Neural progenitor cell (in vitro differentiated cells): ENCODE data around the gene PAQR6. TPM values are rescaled to one million over a fixed set of nuclear protein-coding genes. Genes with fewer than 3 reads are reported as not detected.

Source experiments
- DNase-seq: peaks from one replicate; pipeline ENCODE4 v3.0.0-alpha.2; 2016; ENCODE audit warnings: low spot score
- H2AFZ ChIP-seq: fragments of 200-600 bp; sonication (generic); replicated peaks from 2 replicates; pipeline ENCODE4 v1.6.1; 2016; ENCODE audit warnings: antibody characterized with exemption
- H3F3A ChIP-seq: fragments of 200-600 bp; sonication (generic); 2 replicates; pipeline ENCODE4 v1.6.1; 2016; ENCODE audit warnings: antibody characterized with exemption, low read depth
- H3K27ac ChIP-seq: fragments of 200-600 bp; sonication (generic); 2 replicates; pipeline ENCODE4 v1.5.1; 2016; ENCODE audit warnings: mild to moderate bottlenecking
- H3K27me3 ChIP-seq: fragments of 200-600 bp; sonication (generic); 2 replicates; pipeline ENCODE4 v1.6.1; 2016; ENCODE audit warnings: mild to moderate bottlenecking, moderate library complexity
- H3K36me3 ChIP-seq: fragments of 200-600 bp; sonication (generic); 2 replicates; pipeline ENCODE4 v1.5.1; 2016
- H3K4me1 ChIP-seq: fragments of 200-600 bp; sonication (generic); 2 replicates; pipeline ENCODE4 v1.6.1; 2016; ENCODE audit warnings: mixed run types
- H3K4me2 ChIP-seq: fragments of 200-600 bp; sonication (generic); 2 replicates; pipeline ENCODE4 v1.6.1; 2016
- H3K4me3 ChIP-seq: fragments of 200-600 bp; sonication (generic); 2 replicates; pipeline ENCODE4 v1.5.1; 2016
- H3K79me2 ChIP-seq: fragments of 200-600 bp; sonication (generic); 2 replicates; pipeline ENCODE4 v1.6.1; 2016; ENCODE audit warnings: low read depth
- H3K9ac ChIP-seq: fragments of 200-600 bp; sonication (generic); 2 replicates; pipeline ENCODE4 v1.6.1; 2016
- H3K9me3 ChIP-seq: fragments of 200-600 bp; sonication (generic); 2 replicates; pipeline ENCODE4 v1.5.1; 2016; ENCODE audit warnings: low read depth
- H4K20me1 ChIP-seq: fragments of 200-600 bp; sonication (generic); 2 replicates; pipeline ENCODE4 v1.6.1; 2016; ENCODE audit warnings: low read depth
- H3K27ac Mint-ChIP-seq: 3 replicates; pipeline ENCODE4 v1.8.0; 2021; ENCODE audit warnings: mixed read lengths
- H3K27me3 Mint-ChIP-seq: 2 replicates; pipeline ENCODE4 v1.8.0; 2022; ENCODE audit warnings: low read depth, mild to moderate bottlenecking, inconsistent platforms, moderate library complexity, mixed read lengths; ENCODE audit not compliant: insufficient read depth
- H3K36me3 Mint-ChIP-seq: 3 replicates; pipeline ENCODE4 v1.8.0; 2021; ENCODE audit warnings: mixed read lengths
- H3K4me1 Mint-ChIP-seq: 3 replicates; pipeline ENCODE4 v1.8.0; 2021; ENCODE audit warnings: mixed read lengths
- H3K4me3 Mint-ChIP-seq: 3 replicates; pipeline ENCODE4 v1.8.0; 2021; ENCODE audit warnings: mild to moderate bottlenecking, moderate library complexity, mixed read lengths
- H3K9me3 Mint-ChIP-seq: 3 replicates; pipeline ENCODE4 v1.8.0; 2020; ENCODE audit warnings: mixed read lengths
- EZH2 ChIP-seq: fragments of 200-600 bp; sonication (generic); IDR thresholded peaks from 2 replicates; pipeline ENCODE4 v1.6.1; 2017; ENCODE audit warnings: antibody characterized with exemption, mild to moderate bottlenecking, moderate library complexity
- EZH2phosphoT487 ChIP-seq: fragments of 200-600 bp; sonication (generic); IDR thresholded peaks from 2 replicates; pipeline ENCODE4 v1.6.1; 2017; ENCODE audit warnings: antibody characterized with exemption
- total RNA-seq: library from RNA; depleted of rRNA; stranded (reverse); fragments of >200 nt; gene quantifications from 2 replicates; pipeline ENCODE4 v1.2.3, GENCODE V29; 2015; ENCODE audit warnings: low replicate concordance
- TF ChIP-seq, protein P1 (sequence below): fragments of 200-600 bp; sonication (generic); IDR thresholded peaks from 2 replicates; pipeline ENCODE4 v1.5.1; 2017; ENCODE audit warnings: antibody characterized with exemption, mild to moderate bottlenecking

The PAQR6 gene
- total RNA-seq, 1 donor from 2014 or later: 5.0 TPM

- H3K27ac ChIP-seq: peak overlapping the region; percentile 80
- Mint-ChIP-seq H3K27ac (no peak overlapping the region), H3K4me1 (peaks cover 5% of the 10 kb centered on the region), H3K4me3 (no peak overlapping the region), H3K9me3 (no peaks in the 10 kb centered on the region), H3K27me3 (peaks cover 9% of the 10 kb centered on the region), H3K36me3 (peaks cover 8% of the 10 kb centered on the region)
- no peak overlapping the region for H3K9ac ChIP-seq
- H3K4me3 ChIP-seq: no peak overlapping the region
- DNase-seq: no peak
- no peak overlapping the region for H3K4me2 ChIP-seq
- H4K20me1 ChIP-seq: no peaks in the 10 kb centered on the region
- TF ChIP-seq, protein P1, sequence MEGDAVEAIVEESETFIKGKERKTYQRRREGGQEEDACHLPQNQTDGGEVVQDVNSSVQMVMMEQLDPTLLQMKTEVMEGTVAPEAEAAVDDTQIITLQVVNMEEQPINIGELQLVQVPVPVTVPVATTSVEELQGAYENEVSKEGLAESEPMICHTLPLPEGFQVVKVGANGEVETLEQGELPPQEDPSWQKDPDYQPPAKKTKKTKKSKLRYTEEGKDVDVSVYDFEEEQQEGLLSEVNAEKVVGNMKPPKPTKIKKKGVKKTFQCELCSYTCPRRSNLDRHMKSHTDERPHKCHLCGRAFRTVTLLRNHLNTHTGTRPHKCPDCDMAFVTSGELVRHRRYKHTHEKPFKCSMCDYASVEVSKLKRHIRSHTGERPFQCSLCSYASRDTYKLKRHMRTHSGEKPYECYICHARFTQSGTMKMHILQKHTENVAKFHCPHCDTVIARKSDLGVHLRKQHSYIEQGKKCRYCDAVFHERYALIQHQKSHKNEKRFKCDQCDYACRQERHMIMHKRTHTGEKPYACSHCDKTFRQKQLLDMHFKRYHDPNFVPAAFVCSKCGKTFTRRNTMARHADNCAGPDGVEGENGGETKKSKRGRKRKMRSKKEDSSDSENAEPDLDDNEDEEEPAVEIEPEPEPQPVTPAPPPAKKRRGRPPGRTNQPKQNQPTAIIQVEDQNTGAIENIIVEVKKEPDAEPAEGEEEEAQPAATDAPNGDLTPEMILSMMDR: no peak
- no peak overlapping the region for H2AFZ ChIP-seq
- H3K79me2 ChIP-seq: no peaks in the 10 kb centered on the region
- H3K4me1 ChIP-seq: peaks cover 6% of the 10 kb centered on the region
- no peaks in the 10 kb centered on the region for H3K9me3 ChIP-seq
- no peaks in the 10 kb centered on the region for H3K36me3 ChIP-seq
- no peaks in the 10 kb centered on the region for H3K27me3 ChIP-seq
- peaks cover 19% of the 10 kb centered on the region for H3F3A ChIP-seq
Measured at GRCh38 chr1:156248323-156248683, 447 bp upstream of the PAQR6 start.

DNA sequence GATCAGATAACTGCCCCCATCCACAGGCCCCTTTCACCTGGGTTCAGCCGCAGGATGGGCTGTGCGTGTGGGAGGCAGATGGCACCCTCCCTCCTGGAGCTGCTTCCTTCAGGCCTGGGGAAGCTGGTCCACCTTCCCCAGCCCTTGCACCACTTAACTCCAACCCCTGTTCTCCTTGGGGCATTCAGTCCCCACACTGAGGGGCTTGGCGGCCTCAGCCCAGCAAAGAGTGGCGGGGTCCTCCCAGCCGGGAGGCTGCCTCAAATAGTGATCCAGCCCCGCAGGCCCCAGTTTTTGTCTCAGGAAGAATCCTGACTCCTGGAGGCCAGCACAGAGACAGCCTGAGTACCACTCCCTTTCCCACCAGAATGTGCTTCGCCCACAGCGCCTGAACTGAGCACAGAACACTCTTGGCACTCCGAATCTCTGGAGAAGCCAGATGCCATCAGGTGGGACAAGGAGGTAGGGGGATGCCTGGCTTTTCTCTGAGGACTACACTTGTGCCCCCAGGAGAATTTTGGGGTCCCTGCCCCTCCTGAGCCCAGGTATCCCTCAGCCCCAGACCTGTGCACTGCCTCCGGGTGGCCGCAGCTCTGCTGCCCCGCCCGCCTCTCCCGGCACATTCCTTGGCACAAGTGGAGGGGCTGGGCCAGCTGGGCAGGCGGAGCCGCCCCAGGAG, 936 bp downstream of the PAQR6 start:
- no peak overlapping the region for H3K27ac Mint-ChIP-seq
- peaks cover 6% of the 10 kb centered on the region for H3K4me1 ChIP-seq

GRCh38 chr1:156246241-156246780, 1.5 kb downstream of the PAQR6 start:
- Mint-ChIP-seq H3K27ac (peak overlapping the region; percentile 63), H3K9me3 (no peaks in the 10 kb centered on the region), H3K4me1 (peaks cover 5% of the 10 kb centered on the region), H3K4me3 (no peak overlapping the region), H3K27me3 (peaks cover 9% of the 10 kb centered on the region), H3K36me3 (peaks cover 3% of the 10 kb centered on the region)
- no peaks in the 10 kb centered on the region for H3K27me3 ChIP-seq
- no peaks in the 10 kb centered on the region for H3K9me3 ChIP-seq
- no peak for DNase-seq
- no peak overlapping the region for H3K4me3 ChIP-seq
- no peak overlapping the region for H3K9ac ChIP-seq
- H4K20me1 ChIP-seq: no peaks in the 10 kb centered on the region
- H3K36me3 ChIP-seq: no peaks in the 10 kb centered on the region
- no peak for TF ChIP-seq EZH2
- no peak for TF ChIP-seq EZH2phosphoT487
- TF ChIP-seq, protein P1: no peak
- no peaks in the 10 kb centered on the region for H3K79me2 ChIP-seq
- no peak overlapping the region for H3K4me2 ChIP-seq
- peaks cover 19% of the 10 kb centered on the region for H3F3A ChIP-seq
- H3K27ac ChIP-seq: no peak overlapping the region
- peaks cover 6% of the 10 kb centered on the region for H3K4me1 ChIP-seq
- H2AFZ ChIP-seq: no peak overlapping the region

More for the DNA sequence above, 936 bp downstream of the PAQR6 start:
- Histone ChIP-seq H2AFZ (no peak overlapping the region), H3K9ac (no peak overlapping the region), H3K4me2 (no peak overlapping the region), H3F3A (peaks cover 19% of the 10 kb centered on the region), H3K36me3 (no peaks in the 10 kb centered on the region), H3K4me3 (no peak overlapping the region), H3K9me3 (no peaks in the 10 kb centered on the region), H4K20me1 (no peaks in the 10 kb centered on the region), H3K27me3 (no peaks in the 10 kb centered on the region), H3K79me2 (no peaks in the 10 kb centered on the region), H3K27ac (peak overlapping the region; percentile 41)
- Mint-ChIP-seq H3K4me3 (no peak overlapping the region), H3K27me3 (peaks cover 9% of the 10 kb centered on the region), H3K36me3 (peaks cover 3% of the 10 kb centered on the region), H3K9me3 (no peaks in the 10 kb centered on the region), H3K4me1 (peaks cover 5% of the 10 kb centered on the region)
- TF ChIP-seq EZH2 (no peak), EZH2phosphoT487 (no peak)
- TF ChIP-seq, protein P1: no peak
- DNase-seq: peak; percentile 31
